HG03196 (cell line): ENCODE data around the gene COX19.
"Not testable (repeated sequence)": the region's sequence is repeated elsewhere in the genome, so short reads cannot be mapped to it uniquely, and the experiment has no call there.

ENCODE experiments used
- ATAC-seq: cut with Tn5 transposase; IDR thresholded peaks from one replicate; pipeline ENCODE4 v1.9.1; 2021; ENCODE audit not compliant: unreplicated experiment

The COX19 gene

DNA sequence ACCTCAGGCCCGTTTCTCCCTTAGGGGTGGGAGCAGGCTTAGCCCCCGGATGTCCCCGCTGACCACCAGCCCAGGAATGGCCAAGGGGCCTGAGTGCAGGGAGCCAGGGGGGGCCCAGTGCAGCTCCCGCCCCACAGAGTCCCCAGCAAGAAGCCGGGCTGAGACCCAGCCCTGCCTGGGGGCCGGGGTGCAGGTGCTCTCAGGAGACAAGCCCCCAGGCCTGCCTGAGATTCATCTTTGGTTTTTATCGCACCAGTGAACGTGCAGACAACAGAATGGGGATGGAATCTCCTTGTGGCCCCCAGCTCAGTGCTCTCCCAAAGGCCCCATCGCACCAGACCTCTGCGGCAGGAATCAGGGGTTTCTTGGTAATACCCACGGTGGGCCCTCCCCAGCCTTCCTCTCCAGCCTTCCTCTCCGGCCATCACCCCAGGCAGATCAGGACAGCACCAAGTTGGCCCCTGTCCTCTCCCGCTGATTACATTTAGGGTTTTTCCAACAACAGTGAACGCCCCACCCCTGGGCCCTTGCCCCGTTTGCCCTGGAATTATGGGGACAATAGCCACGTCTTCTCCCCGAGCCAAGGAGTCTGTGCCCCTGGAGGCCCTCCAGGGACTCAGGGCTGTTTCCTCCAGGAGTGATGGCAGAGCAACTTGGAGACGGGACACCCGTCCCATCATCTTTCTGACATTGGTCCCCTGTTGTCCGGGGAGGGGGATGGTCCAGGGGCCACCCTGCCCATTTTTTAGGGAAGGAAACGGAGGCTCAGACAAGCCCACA is 43.3 kb downstream of the COX19 start:
- ATAC-seq, result no peak

DNA sequence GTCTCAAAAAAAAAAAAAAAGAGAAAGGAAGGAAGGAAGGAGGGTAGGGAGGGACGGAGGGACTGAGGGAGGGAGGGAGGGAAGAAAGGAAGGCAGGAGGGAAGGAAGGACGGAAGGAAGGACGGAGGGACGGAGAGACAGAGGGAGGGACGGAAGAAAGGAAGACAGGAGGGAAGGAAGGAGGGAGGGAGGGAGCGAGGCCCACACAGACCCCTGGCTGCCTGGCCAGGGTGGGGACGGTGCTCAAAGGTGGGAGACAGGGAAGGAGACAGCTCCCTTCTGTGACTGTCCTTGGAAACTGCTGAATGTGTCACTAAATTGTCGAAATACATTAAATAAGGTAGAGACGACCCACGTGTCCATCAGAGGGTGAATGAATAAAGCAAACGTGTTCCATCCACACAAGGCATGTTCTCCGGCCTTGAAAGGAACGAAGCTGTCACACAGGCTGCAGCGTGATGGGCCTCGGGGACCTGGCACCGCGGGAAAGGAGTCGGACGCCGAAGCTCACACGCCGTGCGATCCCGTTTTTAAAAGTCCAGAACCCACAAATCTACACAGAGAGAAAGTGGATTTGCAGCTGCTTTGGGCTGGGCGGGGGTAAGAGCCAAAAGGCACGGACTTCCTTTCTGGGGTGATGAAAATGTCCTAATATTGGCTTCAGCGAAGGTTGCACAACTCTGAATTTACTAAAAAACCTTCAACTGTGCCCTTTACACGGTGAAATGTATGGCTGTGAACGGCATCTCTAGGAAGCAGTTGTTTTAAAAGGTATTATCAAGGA is 44.2 kb downstream of the COX19 start:
- ATAC-seq, result no peak

DNA sequence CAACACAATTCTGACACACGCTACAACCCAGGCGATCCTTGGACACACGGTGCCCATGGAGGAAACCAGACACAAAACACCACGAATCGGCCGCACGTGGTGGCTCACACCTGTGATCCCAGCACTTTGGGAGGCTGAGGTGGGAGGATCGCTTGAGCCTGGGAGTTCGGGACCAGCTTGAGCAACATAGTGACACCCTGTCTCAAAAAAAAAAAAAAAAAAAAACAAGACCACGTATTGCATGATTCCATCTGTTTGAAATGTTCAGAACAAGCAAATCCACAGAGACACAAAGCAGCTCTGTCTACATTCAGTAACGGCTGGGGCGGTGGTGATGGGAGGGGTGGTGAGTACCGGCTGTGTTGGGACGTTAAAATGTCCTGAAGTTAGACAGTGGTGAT is 46.0 kb downstream of the COX19 start:
- ATAC-seq, result no peak

DNA sequence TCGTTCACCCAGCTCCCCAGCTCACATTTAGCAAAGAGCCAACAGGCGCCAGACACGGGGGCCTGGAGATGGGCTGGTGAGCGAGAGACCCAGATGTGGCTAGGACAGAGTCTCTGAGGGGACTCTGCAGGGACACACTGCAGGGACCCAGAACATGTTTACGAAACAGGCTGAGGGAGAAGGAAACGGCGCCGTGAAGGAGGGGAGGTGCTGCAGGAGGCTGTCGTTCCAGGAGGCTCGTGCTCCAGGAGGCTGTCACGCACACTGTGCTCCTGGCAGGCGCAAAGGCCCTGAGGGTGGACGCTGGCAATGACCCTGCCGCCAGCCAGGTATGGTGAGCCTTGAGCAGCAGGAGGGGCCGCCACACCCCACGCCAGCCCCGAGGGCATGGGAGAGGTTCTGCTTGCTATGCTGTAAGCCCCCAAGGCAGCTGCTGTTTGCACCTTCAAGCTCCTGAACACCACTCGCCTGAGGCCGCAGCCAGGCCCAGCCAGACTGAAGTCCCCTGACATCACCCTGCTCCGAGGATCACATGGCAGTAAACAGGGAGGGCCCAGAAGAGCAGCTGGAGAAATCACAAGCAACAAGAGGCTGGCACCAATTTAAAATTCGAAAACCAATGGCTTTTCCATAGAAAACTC is 48.2 kb downstream of the COX19 start:
- ATAC-seq, result no peak

- ATAC-seq, result no peak
These were observed 49.0 kb downstream of the COX19 start for GRCh38 chr7:926061-927030.

DNA sequence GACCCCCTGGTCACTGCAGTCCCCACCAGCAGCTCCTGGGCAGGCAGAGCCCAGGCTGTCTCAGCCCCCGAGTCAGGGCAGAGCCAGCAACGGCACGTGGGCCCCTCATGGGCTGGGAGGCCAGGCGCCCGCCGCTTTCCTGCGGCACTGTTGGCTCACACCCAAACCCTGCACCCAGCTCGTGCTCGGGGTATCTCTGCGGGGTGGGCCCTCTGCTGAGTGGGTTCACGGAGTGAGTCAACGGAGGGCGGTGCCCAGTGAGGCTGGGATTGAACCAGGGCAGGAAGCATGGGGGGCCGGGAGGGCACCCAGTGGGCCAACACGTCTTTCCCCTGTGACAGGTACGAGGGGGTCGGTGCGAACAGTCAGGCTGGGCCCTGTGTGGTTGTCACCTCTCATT is 49.7 kb downstream of the COX19 start:
- ATAC-seq, result no peak

DNA sequence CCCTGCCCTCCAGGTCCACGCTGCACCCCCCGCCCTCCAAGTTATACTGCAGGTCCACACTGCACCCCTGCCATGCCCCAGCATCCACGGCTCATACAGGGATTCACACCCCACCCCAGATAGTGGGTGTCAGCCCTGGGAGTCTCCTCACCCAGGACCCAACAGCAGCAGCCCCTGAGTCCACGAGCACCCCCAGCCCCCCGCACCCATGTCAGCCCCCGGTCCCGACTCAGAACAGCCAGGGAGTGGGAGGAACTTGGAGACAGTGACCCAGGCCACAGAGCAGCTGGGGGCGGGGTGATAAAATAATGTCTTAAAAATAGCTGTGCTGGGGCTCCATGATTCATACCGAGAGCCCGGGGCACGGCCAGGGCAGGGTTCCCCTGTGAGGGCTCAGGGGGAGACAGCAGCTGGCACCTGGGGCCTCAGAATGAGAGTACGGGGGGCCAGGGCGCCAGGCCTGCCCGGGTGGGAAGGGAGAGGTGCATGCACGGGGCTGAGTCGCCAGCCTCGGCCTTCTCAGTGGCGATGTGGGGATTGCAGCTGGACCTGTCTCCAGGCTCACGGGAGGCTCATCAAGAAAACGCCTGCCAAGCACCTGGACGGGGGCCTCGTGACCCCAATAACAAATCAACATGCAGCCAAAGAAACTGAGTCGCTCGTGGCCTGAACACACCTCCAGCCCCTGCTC is 50.7 kb downstream of the COX19 start:
- peak; percentile 43 for ATAC-seq

DNA sequence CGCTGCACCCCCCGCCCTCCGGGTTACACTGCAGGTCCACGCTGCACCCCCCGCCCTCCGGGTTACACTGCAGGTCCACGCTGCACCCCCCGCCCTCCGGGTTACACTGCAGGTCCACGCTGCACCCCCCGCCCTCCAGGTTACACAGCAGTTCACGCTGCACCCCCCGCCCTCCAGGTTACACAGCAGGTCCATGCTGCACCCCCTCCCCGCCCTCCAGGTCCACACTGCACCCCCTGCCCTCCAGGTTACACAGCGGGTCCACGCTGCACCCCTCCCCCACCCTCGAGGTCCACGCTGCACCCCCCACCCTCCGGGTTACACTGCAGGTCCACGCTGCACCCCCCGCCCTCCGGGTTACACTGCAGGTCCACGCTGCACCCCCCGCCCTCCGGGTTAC is 51.3 kb downstream of the COX19 start:
- not testable (repeated sequence) for ATAC-seq

DNA sequence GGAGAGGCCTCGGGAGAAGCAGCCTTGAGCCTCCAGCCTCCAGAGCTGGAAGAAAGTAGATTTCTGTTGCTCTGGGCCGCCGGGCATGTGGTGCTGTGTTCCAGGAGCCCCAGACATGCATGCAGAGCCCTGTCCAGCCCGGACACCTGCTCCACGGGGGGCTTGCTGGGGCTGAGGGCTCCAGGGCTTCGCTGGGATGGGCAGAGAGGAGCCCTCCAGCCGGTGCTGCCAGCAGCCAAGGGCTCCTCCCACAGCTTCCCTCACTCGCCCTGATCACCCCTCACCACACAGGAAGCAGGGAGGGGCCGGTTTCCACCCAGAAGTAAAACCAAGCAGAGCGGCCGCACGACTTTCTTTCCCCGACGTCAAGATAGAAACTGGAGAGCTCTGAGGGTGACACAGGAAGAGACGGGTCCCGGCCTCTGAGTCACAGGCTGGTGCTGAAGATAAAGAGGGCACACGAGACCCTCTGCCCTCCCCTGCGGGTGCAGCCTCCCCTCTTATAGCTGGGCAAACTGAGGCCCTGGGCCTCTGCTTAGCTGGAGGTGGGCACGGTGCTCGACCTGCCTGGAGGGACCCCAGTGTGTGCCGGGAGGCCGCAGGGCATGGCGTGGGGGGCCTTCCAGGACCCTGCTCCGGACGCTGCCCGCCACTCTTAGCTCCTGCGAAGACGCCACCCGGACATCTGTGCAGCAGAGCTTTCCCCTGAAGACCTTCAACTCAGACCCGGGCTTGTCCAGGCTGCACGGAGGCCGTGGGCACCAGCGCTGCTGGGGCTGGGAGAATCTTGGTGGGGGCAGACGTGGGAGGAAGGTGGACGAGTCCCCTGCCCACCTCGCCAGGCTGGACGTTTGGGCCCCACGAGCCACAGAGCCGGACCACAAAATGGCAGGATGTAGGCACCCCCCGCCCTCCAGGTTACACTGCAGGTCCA is 52.0 kb downstream of the COX19 start:
- peak; percentile 77 for ATAC-seq

DNA sequence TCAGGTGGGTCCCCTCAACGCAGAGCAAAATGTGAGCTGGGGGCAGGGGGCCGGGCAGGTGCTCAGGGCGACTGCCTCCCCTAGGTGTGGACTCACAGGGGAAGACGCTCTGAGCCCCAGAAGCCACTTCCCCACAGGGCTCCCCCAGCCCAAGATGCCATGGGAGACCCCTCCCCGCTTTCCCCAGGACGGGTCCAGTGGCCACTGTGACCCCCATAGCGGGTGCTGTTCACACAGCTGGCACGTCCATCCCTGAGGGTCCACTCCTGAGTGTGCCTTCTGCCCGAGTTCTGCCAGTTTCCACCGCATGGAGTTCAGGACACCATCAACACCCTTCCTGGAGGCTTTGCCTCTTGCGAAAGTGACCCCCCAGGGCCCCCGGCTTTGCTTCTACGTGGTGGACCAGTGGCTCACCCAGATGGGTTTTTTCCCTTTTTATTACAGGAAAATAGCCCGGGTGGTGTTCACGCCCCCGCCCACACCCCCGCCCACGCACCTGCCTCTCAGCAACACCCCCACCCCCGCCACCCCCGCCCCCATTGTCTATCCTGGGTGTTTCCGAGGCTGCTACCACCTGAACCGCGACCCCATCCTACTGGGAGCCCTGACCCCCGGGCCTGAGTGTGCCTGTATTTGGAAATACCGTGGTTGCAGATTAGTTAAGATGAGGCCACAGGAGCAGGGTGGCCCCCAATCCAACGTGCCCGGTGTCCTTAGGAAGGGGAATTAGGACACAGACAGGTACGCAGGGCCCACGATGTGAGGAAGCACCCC is 52.8 kb downstream of the COX19 start:
- no peak for ATAC-seq

GRCh38 chr7:921581-922333 is 53.6 kb downstream of the COX19 start:
- no peak for ATAC-seq

DNA sequence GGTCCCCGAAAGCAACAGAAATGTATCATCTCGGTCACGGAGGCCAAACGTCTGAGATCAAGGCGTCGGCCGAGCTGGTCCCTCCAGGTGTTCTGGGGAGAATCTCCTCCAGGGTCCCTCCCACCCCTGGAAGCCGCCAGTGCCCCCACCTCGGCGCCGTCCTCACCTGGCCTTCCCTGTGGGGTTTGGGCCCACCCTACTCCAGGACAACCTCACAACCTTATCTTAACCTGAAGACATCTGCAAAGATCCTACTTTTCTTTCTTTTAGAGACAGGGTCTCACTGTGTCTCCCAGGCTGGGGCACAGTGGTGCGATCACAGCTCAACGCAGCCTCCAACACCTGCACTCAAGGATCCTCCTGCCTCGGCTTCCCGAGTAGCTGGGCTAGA is 54.3 kb downstream of the COX19 start:
- ATAC-seq, result no peak

DNA sequence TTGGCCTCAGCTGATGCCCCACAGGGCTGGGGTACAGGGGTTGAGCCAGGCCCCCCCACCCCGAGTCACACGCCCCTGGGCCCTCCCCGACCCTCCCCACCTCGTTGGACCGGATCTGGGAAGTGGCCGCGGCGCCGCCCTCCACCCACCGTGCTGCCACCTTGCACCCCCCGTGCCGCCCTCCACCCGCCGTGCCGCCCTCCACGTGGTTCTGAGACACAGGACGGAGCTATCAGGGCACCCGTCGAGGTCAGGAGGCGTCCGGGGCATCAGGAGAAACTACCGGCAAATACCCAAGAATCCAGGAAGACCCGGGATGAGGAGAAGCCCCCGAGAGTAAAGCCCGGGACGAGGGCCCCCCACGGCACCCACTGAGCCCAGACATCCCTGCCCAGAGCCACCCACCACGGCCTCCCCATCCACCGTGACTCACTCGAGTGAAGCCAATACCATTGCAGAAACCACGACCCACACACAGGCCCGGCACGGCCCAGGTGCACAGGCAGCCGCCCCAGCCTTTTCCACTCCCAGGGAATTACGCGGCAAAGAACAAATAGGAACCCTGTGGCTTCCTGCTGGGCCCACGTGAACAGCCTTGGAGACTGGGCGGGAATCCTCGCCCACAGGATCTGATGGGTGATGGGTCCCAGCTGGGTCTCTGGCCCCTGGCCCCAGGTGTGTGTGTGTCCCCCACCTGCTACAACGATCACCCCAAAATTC is 54.8 kb downstream of the COX19 start:
- ATAC-seq, result no peak

GRCh38 chr7:919924-920341 is 55.4 kb downstream of the COX19 start:
- ATAC-seq, result no peak

DNA sequence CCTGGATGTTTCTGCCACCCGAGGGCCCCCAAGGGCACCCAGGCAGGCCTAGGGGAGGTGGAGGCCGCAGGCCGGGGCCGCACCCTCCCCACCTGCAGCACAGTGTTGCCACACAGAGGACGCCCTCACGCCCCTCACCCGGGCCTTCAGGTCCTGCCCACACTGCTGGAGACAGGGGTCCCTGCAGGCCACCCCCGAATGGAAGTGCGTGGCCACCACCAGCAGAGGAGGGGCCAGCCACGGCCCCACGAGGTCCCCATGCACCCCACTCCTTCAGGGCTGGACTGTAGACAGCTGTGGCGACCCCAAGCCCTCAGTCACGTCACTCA is 56.3 kb downstream of the COX19 start:
- no peak for ATAC-seq

GRCh38 chr7:918441-919113 is 56.8 kb downstream of the COX19 start:
- ATAC-seq, result no peak

- ATAC-seq, result no peak
These were observed 57.3 kb downstream of the COX19 start for GRCh38 chr7:918118-918425.
